WTC11 (cell line): ENCODE data around the gene RTL1. TPM values are rescaled to one million over a fixed set of nuclear protein-coding genes. Genes with fewer than 3 reads are reported as not detected.

Experiments
- ATAC-seq: fragments of 200-7000 bp; cut with Tn5 transposase; 2 replicates; pipeline ENCODE4 v1.10.0; 2021; ENCODE audit warnings: mild to moderate bottlenecking, moderate library complexity
- CTCF ChIA-PET: fragments of 300-600 bp; sonication (Branson Sonifier 250); formaldehyde crosslinking; loops from one replicate; lab custom pipeline; 2021; ENCODE audit warnings: antibody characterized with exemption; lab: Charles Lee
- POLR2A ChIA-PET: fragments of 350-600 bp; sonication (Branson Sonifier 250); formaldehyde crosslinking; loops from one replicate; lab custom pipeline; 2021; ENCODE audit warnings: antibody characterized with exemption; lab: Charles Lee
- DNase-seq: peaks from one replicate; pipeline ENCODE4 v3.0.0; 2021; ENCODE audit warnings: low spot score
- H3K27ac Mint-ChIP-seq: 2 replicates; pipeline ENCODE4 v1.8.0; 2021; ENCODE audit warnings: mixed read lengths
- H3K27me3 Mint-ChIP-seq: 2 replicates; pipeline ENCODE4 v1.8.0; 2021; ENCODE audit warnings: low read depth, mild to moderate bottlenecking, moderate library complexity, mixed read lengths
- H3K36me3 Mint-ChIP-seq: 2 replicates; pipeline ENCODE4 v1.8.0; 2021; ENCODE audit warnings: mixed read lengths
- H3K4me1 Mint-ChIP-seq: 2 replicates; pipeline ENCODE4 v1.8.0; 2022; ENCODE audit warnings: mixed read lengths
- H3K4me3 Mint-ChIP-seq: 2 replicates; pipeline ENCODE4 v1.8.0; 2021; ENCODE audit warnings: mild to moderate bottlenecking, moderate library complexity, mixed read lengths
- H3K9me3 Mint-ChIP-seq: 2 replicates; pipeline ENCODE4 v1.8.0; 2021; ENCODE audit warnings: mixed read lengths
- ARID4B ChIP-seq: sonication (generic); formaldehyde crosslinking; IDR thresholded peaks from 2 replicates; pipeline ENCODE4 v1.8.0; 2023; ENCODE audit warnings: missing genetic modification reagents, mild to moderate bottlenecking, borderline replicate concordance
- ATF3 ChIP-seq: sonication (generic); formaldehyde crosslinking; conservative IDR thresholded peaks from 2 replicates; pipeline ENCODE4 v1.8.1; 2022; ENCODE audit warnings: mild to moderate bottlenecking, missing genetic modification reagents
- CBFB ChIP-seq: sonication (generic); formaldehyde crosslinking; IDR thresholded peaks from 2 replicates; pipeline ENCODE4 v1.8.1; 2022; ENCODE audit warnings: mild to moderate bottlenecking, low read depth, missing genetic modification reagents
- CREB1 ChIP-seq: sonication (generic); formaldehyde crosslinking; IDR thresholded peaks from 2 replicates; pipeline ENCODE4 v1.8.0; 2023; ENCODE audit warnings: mild to moderate bottlenecking, missing genetic modification reagents
- CREM ChIP-seq: sonication (generic); formaldehyde crosslinking; IDR thresholded peaks from 2 replicates; pipeline ENCODE4 v1.8.1; 2022; ENCODE audit warnings: mild to moderate bottlenecking, missing genetic modification reagents, moderate library complexity
- ERG ChIP-seq: fragments of 250-450 bp; sonication (Bioruptor Pico); IDR thresholded peaks from 2 replicates; pipeline ENCODE4 v1.8.0; 2021; ENCODE audit warnings: mild to moderate bottlenecking
- HMGXB4 ChIP-seq: sonication (generic); formaldehyde crosslinking; IDR thresholded peaks from 2 replicates; pipeline ENCODE4 v1.8.1; 2023; ENCODE audit warnings: mild to moderate bottlenecking, moderate library complexity, missing genetic modification reagents
- JUN ChIP-seq: sonication (generic); formaldehyde crosslinking; IDR thresholded peaks from 2 replicates; pipeline ENCODE4 v1.8.0; 2023; ENCODE audit warnings: mild to moderate bottlenecking, missing genetic modification reagents
- PREB ChIP-seq: sonication (generic); formaldehyde crosslinking; IDR thresholded peaks from 2 replicates; pipeline ENCODE4 v1.8.1; 2022; ENCODE audit warnings: mild to moderate bottlenecking, missing genetic modification reagents, moderate library complexity, borderline replicate concordance
- PRRX2 ChIP-seq: fragments of 250-450 bp; sonication (Bioruptor Pico); IDR thresholded peaks from 2 replicates; pipeline ENCODE4 v1.8.0; 2021; ENCODE audit warnings: mild to moderate bottlenecking
- TCF7 ChIP-seq: sonication (generic); formaldehyde crosslinking; IDR thresholded peaks from 2 replicates; pipeline ENCODE4 v1.8.0; 2022; ENCODE audit warnings: mild to moderate bottlenecking, low read depth, missing genetic modification reagents, moderate library complexity
- TP53 ChIP-seq: sonication (generic); formaldehyde crosslinking; IDR thresholded peaks from 2 replicates; pipeline ENCODE4 v1.8.1; 2023; ENCODE audit warnings: mild to moderate bottlenecking, missing genetic modification reagents
- ZBTB21 ChIP-seq: sonication (generic); formaldehyde crosslinking; IDR thresholded peaks from 2 replicates; pipeline ENCODE4 v1.8.1; 2023; ENCODE audit warnings: mild to moderate bottlenecking, missing genetic modification reagents, borderline replicate concordance
- ZMAT4 ChIP-seq: fragments of 250-450 bp; sonication (Bioruptor Pico); IDR thresholded peaks from 2 replicates; pipeline ENCODE4 v1.9.0; 2021; ENCODE audit warnings: mild to moderate bottlenecking
- ZNF138 ChIP-seq: sonication (generic); formaldehyde crosslinking; conservative IDR thresholded peaks from 2 replicates; pipeline ENCODE4 v1.8.1; 2022; ENCODE audit warnings: mild to moderate bottlenecking, moderate library complexity, missing genetic modification reagents
- ZNF281 ChIP-seq: sonication (generic); formaldehyde crosslinking; IDR thresholded peaks from 2 replicates; pipeline ENCODE4 v1.8.0; 2023; ENCODE audit warnings: mild to moderate bottlenecking, missing genetic modification reagents
- ZNF423 ChIP-seq: fragments of 250-450 bp; sonication (Bioruptor Pico); IDR thresholded peaks from 2 replicates; pipeline ENCODE4 v2.1.2; 2022; ENCODE audit warnings: mild to moderate bottlenecking, moderate library complexity
- ZSCAN18 ChIP-seq: fragments of 250-450 bp; sonication (Bioruptor Pico); IDR thresholded peaks from 2 replicates; pipeline ENCODE4 v2.1.2; 2022; ENCODE audit warnings: mild to moderate bottlenecking, moderate library complexity
- total RNA-seq: library from RNA; stranded (reverse); gene quantifications from 3 replicates; pipeline ENCODE4 v1.2.3, GENCODE V29; 2021

RTL1 gene
- total RNA-seq, 1 experiment from 2014 or later: 0.07 TPM

- no peak for TF ChIP-seq ARID4B (CRISPR knock-in tag)
- TF ChIP-seq, all 79 proteins: peak for 0
These were observed 22.1 kb downstream of the RTL1 start (continued) for GRCh38 chr14:100881211-100882025.

GRCh38 chr14:100880271-100881101 is 23.0 kb downstream of the RTL1 start:
- Mint-ChIP-seq H3K4me3 (no peak overlapping the region), H3K4me1 (no peaks in the 10 kb centered on the region), H3K27me3 (no peaks in the 10 kb centered on the region), H3K27ac (no peak overlapping the region), H3K36me3 (peaks cover 39% of the 10 kb centered on the region), H3K9me3 (peaks cover 23% of the 10 kb centered on the region)
- CTCF ChIA-PET: no interaction called here
- POLR2A ChIA-PET: no interaction called here
- ATAC-seq (no peak), DNase-seq (no peak)
- TF ChIP-seq ATF3 (CRISPR knock-in tag) (no peak), ZNF423 (CRISPR knock-in tag) (no peak), CBFB (CRISPR knock-in tag) (no peak), CREB1 (CRISPR knock-in tag) (no peak), PREB (CRISPR knock-in tag) (no peak), JUN (CRISPR knock-in tag) (no peak), HMGXB4 (CRISPR knock-in tag) (no peak), ERG (CRISPR knock-in tag) (no peak), ZMAT4 (CRISPR knock-in tag) (no peak), ZNF138 (CRISPR knock-in tag) (no peak), TP53 (CRISPR knock-in tag) (no peak), CREM (CRISPR knock-in tag) (no peak), ZBTB21 (CRISPR knock-in tag) (no peak), PRRX2 (no peak), TCF7 (no peak), ZSCAN18 (CRISPR knock-in tag) (no peak), ZNF281 (CRISPR knock-in tag) (no peak)
